Epithelial cell of esophagus (primary cell): ENCODE results near the gene UNC13A.

Experiments used
- DNase-seq: peaks from one replicate; pipeline ENCODE4 v3.0.0; 2010; ENCODE audit warnings: low read depth
- H3K4me3 ChIP-seq: 2 replicates; pipeline ENCODE4 v1.5.1; 2011; ENCODE audit warnings: mild to moderate bottlenecking, low read length, control low read depth
- TF ChIP-seq, protein P1 (sequence below): IDR thresholded peaks from 2 replicates; pipeline ENCODE4 v1.5.1; 2011; ENCODE audit warnings: low read depth, mild to moderate bottlenecking, low read length, control low read depth, inconsistent platforms; ENCODE audit not compliant: insufficient read depth; ENCODE audit errors: missing control alignments

Gene UNC13A

DNA sequence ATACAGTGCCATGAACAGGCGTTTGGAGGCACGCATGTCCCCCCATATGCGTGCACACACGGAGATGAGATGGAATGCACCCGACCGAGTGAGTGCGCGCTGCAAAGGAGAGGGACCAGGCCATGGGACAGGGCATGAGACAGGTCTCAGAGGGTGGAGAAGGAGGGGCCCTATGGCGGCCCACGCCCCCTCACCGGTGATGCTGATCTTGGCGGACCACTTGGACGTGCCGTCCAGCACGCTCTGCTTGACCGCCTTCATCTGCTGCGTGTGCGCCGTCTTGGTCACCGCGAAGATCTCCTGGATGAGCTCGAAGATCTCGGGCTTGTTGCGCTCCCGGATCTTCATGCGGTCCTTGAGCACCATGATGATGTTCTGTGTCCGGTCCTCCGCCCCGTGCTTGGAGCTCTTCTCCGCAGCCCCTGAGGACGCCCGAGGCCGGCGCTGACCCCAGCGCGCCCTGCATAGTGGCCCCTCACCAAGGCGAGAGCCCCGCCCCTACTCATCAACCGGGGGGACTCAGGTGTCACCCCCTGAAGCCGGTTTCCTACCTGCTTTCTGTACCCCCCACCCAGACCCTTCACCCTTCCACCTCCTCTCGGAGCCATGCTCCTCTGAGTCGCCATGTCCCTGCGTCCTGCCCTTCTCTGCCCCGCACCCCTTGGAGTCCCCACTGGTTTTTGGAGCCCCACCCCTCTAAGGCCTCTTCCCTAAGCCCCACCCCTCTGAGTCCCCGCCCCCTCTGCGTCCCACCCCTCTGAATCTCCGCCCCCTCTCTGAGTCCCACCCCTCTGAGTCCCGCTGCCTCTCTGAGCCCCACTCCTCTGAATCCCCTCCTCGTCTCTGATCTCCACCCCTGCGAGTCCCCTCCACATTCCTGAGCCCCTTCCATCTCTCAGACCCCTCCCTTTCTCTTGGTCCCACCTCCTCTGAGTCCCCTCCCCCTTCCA is 40.8 kb downstream of the UNC13A start:
- TF ChIP-seq, protein P1, sequence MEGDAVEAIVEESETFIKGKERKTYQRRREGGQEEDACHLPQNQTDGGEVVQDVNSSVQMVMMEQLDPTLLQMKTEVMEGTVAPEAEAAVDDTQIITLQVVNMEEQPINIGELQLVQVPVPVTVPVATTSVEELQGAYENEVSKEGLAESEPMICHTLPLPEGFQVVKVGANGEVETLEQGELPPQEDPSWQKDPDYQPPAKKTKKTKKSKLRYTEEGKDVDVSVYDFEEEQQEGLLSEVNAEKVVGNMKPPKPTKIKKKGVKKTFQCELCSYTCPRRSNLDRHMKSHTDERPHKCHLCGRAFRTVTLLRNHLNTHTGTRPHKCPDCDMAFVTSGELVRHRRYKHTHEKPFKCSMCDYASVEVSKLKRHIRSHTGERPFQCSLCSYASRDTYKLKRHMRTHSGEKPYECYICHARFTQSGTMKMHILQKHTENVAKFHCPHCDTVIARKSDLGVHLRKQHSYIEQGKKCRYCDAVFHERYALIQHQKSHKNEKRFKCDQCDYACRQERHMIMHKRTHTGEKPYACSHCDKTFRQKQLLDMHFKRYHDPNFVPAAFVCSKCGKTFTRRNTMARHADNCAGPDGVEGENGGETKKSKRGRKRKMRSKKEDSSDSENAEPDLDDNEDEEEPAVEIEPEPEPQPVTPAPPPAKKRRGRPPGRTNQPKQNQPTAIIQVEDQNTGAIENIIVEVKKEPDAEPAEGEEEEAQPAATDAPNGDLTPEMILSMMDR = no peak
- no peak overlapping the region for H3K4me3 ChIP-seq
- DNase-seq = no peak

DNA sequence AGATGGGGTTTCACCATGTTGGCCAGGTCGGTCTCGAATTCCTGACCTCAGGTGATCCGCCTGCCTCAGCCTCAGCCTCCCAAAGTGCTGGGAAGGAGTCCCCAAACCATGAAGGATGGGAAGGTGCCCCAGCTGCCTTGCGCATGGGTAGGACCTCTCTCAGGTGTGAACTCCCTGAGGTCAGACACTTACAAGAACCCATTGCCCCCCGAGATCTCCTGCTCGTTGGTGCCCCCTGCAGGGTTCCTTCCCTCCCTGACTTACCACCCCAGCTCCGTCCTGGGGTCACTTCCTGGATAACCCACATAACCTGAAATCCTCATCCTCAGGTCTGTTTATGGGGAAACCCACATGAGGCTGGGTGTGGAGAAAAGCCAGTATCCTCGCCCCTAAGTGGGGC is 41.7 kb downstream of the UNC13A start:
- H3K4me3 ChIP-seq = no peak overlapping the region
- TF ChIP-seq, protein P1 = no peak
- no peak for DNase-seq

DNA sequence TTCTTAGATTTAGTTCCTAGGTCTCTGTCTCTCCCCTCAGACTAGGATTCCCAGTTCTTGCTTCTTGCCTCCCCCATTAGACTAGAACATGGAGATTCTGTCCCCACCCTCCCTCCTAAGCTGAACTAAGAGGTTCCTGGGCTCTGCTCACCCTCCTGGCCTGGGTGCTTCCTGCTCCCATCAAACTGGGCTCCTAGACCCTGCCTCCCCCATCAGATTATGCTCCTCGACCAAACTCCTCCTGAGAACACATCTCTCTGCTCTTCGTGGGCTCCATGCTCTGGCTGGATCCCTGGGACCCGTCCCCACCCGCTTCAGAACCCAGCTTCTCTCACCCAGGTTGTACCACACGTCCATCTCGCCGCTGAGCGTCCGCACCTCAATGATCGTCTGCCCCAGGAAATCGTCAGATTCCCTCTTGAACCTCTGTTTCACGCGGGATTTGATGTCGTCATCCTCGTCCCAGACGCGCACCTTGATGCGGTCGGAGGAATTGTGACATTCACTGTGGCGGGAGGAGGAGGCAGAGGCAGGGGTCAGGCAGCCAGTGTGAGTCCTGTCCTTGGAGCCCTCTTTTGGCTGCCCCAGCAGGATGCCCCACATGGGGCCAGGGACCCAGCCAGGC is 42.7 kb downstream of the UNC13A start:
- DNase-seq = no peak
- no peak overlapping the region for H3K4me3 ChIP-seq
- TF ChIP-seq, protein P1 = no peak

DNA sequence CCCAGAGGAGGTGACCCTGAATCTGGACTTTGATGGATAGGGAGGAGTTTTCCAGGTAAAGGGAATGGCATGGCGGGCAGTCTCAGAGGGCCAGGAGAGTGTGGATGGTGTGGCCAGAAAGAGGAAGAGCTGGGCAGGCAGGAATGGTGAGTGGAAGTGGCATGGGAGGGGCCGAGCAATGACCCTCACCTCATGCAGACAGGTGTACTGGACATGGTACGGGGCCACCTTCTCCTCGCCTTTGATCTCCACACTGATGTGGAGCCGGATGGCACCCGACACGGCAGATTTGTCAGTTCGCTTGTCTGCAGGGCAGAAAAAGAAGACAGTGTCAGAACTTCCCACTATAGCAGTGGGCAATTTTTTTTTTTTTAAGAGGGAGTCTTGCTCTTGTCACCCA is 45.5 kb downstream of the UNC13A start:
- H3K4me3 ChIP-seq = no peak overlapping the region
- no peak for DNase-seq
- TF ChIP-seq, protein P1 = no peak

DNA sequence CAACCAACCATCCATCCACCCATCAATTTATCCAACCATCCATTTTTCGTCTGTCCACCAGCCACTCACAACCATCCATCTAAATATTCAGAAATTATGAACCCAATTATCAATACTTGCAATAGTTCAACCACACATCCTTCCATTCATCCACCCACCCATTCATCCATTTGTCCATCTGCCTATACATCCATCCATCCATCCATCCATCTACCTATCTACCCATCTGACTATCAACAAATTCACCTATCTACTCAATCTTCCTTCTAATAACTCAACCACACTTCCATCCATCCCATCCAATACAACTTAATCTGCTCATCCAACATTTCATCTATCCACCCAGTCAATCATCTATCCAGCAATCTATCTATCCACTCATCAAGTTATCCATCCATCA is 46.3 kb downstream of the UNC13A start:
- H3K4me3 ChIP-seq = no peak overlapping the region
- no peak for DNase-seq
- TF ChIP-seq, protein P1 = no peak

DNA sequence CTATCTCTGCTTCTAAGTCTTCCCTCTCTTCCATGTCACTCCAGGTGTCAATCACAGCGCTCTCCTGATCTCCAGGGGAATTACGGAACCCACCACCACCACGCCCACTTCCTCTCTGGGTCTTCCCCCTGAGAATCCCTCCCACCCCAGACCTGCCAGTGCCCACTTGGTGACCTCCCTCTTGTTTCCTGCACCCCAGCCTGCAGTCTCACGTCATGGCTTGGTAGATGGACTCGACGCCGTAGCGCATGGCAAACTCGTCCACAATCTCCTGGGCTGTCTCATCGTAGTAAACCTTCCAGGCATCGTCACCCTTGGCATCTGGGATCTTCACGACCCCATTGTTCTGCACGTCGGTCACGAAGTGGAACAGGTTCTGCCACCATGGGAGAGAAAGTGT is 47.0 kb downstream of the UNC13A start:
- TF ChIP-seq, protein P1 = no peak
- DNase-seq = no peak
- no peak overlapping the region for H3K4me3 ChIP-seq
